ENCODE results near the gene MATR3. TPM values are rescaled to one million over a fixed set of nuclear protein-coding genes. Genes with fewer than 3 reads are reported as not detected.
"Not testable (repeated sequence)": the region's sequence is repeated elsewhere in the genome, so short reads cannot be mapped to it uniquely, and the experiment has no call there.

Gene MATR3
- polyA plus RNA-seq, 1 donor = 753 TPM

DNA sequence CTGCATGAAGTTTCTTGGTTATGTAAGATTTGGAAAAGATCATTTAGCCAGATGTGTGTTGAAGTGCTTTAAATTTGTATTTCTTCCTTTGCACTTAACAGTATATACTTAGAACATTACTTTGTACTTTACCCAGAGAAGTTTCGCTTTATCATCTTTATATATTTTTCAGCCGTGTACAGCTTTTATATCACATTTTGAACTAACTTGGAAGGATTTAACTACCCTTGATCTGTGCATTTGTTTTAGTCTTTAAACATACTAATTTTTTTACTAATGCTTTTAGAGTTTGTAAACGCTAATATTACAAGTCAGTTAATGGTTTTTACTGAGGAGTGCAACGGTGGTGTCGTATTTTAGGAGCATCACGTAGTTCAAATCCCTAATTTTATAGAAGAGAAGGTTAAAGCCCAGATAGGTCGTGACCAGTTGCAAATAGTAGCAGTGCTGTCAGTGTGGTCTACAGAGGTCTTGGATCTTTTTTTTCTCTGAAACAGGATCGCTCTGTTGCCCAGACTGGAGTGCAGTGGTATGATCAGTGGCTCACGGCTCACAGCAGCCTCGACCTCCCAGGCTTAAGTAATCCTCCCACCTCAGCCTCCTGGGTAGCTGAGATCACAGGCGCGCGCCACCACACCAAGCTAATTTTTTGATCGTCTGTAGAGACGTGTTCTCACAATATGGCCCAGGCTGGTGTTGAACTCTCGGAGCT is 2.0 kb downstream of the MATR3 start:
- DNase-seq = no peak

DNA sequence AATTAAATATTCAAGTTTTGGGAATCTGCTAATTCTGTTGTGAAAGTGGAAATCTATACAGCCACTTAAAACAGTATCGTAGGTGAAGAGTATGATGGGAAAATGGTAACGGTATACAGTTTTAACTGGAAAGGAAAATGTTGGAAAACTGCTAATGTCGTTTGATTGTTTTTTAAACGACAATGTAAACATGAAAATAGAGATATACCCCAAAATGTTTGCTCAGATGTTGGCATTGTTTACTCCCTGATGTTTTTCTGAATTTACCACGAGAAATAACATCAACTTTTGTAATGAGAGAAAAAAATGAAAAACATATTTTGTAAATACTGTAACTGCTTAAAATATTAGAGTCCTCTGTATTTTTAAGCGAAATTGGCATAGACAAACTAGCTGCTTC is 2.7 kb downstream of the MATR3 start:
- DNase-seq = no peak

DNA sequence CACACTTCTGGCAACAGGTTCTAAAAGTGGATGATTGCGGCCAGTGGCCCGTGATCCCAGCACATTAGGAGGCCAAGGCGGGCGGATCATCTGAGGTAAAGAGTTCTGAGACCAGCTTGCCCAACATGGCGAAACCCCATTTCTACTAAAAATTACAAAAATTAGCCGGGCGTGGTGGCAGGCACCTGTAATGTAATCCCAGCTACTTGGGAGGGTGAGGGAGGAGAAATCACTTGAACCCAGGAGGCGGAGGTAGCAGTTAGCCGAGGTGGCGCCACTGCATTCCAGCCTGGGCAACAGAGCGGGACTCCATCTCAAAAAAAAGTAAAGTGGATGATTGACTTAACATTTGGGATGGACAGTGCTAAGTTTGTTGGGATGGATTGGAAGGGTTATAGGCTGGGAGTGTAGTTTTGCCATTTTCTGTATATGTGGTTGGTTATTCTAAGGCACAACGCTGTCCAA is 3.4 kb downstream of the MATR3 start:
- peak; percentile 53 for DNase-seq

DNA sequence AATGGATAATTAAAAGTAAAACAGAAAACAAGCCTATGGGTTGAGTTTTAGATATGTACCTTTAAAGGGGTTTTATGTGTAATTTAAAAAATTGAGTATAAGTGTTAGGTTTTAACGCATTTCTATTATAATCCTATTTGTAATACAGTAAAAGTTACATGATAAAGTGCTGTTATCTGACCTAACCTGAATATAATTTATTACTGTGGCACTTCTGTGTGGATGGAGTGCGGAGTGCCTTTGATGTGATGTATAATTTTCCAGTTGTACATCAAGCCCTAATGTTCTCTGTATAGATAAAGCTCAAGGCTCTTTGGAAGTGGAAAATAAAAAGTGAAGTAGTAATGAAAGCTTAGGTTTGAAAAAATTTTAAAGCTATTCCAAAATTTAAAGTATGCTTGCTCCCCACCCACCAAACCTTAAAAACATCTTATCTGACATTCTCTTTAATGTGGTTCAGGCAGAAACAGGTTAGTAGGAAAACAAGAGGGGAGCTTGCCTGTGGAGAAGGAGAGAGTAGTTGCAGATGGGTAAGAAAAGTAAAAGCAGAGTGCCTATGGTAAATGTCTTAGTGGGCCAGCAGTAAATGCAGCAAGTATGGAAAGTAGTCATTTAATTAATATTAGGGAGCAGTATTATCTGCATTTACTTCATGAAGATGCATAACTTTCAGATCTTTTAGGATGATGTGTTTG is 4.0 kb downstream of the MATR3 start:
- no peak for DNase-seq

DNA sequence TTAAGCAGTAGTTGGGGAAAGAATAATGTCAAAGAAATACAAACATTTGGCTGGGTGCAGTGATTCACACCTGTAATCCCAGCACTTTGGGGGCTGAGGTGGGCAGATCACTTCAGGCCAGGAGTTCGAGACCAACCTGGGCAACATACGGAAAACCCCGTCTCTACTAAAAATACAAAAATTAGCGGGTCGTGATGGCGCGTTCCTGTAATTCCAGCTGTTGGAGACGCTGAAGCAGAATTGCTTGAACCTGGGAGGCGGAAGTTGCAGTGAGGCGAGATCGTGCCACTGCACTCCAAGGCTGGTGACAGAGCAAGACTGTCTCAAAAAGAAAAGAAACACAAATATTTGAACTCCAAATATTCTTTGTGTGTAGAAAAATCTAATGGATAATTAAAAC is 4.7 kb downstream of the MATR3 start:
- no peak for DNase-seq

DNA sequence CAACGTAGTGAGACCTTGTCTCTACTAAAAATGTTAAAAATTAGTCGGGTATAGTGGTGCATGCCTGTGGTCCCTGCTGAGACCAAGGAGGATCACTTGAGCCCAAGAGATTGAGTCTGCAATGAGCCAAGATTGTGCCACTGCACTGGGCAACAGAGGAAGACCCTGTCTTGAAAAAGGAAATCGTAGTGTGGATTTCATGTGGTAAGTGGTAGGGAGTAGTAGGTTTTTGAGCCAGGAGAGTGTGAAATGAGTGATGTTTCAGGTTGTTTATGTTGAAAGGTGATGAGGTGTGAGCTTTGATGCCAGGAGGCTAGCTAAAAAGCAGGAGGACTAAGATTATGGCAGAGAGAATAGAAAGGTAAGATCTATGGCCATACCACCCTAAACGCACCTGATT is 5.9 kb downstream of the MATR3 start:
- DNase-seq = no peak

DNA sequence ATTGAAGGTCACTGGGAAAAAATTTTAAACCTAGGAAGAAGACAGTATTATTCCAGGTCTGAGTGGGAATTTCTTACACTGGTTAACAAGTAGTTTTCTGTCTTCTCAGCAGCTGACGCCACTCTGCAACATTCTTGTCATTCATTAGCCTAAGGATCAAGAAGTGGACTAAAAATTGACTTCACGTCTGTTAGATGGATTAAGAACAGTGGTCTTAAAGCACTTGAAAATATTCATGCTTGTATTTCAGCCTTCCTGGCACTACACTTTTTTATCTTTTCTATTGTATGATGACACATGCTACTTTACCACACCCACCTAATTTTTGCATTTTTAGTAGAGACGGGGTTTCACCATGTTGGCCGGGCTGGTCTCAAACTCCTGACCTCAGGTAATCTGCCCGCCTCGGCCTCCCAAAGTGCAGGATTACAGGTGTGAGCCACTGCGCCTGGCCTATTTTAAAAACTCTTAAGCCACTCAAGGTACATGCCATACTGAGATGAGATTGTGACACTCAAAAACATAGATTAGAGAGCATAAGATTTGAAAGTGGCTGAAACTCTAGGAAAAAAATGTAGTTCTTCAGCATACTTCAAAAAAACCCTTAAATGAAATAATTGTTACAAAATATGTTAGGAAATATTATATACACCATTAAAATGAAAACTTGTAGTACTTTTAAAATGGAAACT is 8.4 kb downstream of the MATR3 start:
- DNase-seq = no peak

DNA sequence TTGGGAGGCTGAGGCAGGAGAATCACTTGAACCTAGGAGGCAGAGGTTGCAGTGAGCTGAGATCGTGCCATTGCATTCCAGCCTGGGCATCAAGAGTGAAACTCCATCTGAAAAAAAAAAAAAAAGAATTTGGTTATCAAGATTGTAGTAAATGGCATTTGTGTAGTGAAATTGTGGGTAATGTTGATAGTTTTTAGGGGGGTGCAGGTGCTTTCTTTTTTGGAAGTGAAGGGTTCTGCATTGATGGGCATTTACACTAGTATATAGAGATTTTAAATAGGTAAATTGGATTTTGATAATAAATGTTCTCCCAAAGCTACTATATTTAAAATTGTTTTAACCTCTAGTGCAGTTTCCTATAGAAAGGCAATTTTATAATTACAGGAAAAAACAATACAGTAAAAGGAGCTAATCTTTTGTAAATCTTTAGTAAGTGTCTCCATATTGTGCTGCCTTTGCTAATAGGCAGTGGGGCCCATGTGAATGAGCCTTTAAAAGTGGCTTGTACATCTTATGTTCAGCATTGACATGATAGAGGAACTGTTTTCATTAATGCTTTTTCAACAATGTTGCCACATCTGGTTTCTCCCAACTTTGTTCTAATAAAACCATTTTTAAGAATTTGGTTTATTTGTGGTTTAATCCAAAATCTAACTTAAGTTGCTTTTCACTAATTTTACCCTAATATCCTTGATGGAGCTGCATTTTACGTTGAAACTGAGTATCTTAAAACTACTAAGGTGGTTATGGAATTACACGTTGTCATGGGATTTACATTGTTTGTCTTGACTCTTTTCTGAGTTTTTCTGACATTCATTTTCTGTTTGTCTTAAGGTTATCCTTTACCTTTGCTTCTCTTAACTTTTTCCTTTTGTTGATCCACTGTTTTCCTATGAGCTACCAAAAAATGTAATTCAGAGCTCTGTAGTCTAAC is 11.1 kb downstream of the MATR3 start:
- DNase-seq = no peak

DNA sequence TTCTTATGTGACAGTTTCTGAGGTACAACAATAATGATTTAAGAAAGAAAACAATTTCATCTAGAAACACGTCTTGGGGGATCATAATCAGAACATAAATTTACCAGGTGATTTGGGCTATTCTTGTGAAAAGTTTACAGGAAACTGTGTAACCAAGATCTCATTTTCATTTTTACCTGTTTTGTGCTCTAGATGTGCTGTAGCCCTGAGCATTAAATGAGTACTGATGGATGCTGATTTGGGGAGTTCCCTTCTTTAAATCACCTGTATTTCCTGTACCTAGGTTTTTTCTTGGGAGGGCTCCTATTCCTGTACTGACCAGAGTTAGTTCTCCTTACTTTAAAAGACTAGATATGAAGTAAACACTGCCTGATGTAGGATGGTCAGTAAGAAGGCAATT is 12.7 kb downstream of the MATR3 start:
- no peak for DNase-seq

DNA sequence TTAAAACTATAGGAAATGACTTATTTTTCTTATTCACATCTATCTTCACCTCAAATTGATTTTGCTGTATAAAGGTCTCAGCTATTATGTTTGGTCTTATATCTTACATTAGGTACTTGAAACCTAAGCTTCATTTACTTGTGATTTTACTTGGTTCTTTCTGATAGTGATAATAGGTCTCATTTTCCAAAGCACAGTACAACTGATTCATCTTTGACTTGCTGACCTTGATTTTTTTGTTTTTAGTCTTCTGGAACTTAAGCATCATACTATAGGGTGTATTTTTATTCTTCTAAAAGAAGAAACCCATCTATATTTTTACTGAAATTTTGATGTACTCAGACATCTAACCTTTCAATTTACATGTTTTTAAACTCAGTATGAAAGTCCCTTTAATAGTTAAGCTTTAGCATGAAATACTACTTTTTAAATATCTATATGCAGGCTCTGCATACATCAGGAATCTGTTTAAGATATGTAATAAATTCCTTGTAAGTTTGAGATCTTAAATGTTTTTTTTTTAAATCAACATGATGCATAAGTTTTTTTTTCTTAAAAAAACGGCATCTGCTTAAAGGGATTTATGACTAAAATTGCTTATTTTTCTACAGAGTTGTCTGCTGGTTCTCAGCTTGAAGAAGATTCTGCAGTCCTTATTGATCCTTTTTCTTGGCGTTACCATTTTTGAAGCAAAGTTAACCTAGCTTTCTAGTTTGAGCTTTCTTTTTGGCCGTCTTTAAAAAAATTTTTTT is 13.3 kb downstream of the MATR3 start:
- DNase-seq = no peak

DNA sequence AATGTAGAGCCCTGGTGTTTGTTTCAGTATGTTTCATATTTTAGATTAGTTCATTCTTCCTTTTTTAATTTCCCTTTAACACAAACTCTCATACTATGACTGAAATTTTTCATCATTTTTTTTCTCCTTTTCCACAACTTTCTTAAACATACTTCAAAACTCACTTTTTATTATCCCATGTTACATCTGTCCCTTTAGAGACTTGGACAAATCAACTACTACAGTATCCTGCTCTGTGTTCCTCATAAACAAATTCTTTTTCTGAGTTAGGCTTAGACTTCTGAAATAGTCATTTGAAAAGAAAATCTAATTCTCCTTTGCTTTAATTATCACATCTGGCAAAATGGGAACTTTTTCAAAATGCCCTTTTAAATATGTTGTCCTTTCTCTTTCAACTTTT is 15.3 kb downstream of the MATR3 start:
- no peak for DNase-seq

DNA sequence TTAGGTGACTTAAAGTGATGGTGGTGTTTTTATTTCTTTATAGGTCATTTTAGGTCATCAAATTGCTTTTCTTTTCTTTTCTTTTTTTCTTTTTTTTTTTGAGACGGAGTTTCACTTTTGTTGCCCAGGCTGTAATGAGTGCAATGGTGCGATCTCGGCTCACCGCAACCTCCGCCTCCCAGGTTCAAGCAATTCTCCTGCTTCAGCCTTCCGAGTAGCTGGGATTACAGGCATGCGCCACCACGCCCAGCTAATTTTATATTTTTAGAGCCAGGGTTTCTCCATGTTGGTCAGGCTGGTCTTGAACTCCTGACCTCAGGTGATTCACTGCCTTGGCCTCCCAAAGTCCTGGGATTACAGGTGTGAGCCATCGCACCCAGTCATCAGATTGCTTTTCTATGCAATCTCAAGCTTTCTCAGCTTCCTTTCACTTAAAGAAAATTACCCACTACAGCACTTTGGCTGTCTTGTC is 17.2 kb downstream of the MATR3 start:
- DNase-seq = not testable (repeated sequence)

DNA sequence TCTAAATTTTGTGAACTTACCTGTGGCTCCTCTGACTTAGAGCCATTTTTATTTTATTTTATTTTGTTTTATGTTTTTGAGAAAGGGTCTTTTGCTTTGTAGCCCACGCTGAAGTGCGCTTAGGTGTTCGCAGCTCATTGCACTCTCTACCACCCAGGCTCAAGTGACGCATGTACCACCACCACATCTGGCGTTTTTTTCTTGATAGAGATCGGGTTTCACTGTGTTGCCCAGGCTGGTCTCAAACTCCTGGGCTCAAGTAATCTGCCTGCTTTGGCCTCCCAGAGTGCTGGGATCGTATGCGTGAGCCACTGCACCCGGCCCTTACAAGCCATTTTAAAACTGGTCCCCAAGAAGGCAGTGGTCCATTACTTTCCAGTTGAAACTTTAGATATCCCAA is 18.5 kb downstream of the MATR3 start:
- DNase-seq = peak; percentile 28

DNA sequence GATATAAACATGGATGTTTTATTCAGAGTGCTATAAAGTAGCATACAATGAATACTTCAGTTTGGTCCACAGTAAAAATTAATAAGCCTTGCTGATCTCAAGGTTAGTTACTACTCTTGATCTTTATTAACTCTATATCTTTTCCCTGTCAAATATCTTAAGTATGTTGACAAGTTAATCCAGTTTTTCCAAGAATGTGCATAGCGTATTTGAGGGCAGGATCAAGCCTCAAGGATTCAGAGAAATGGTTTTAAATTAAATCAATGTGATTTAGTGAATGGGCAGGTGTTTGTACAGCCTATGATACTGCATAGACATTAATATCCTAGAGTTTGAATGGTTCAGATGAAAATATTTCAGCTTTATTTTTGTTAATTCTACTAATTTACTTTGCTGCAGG is 20.7 kb downstream of the MATR3 start:
- no peak for DNase-seq

DNA sequence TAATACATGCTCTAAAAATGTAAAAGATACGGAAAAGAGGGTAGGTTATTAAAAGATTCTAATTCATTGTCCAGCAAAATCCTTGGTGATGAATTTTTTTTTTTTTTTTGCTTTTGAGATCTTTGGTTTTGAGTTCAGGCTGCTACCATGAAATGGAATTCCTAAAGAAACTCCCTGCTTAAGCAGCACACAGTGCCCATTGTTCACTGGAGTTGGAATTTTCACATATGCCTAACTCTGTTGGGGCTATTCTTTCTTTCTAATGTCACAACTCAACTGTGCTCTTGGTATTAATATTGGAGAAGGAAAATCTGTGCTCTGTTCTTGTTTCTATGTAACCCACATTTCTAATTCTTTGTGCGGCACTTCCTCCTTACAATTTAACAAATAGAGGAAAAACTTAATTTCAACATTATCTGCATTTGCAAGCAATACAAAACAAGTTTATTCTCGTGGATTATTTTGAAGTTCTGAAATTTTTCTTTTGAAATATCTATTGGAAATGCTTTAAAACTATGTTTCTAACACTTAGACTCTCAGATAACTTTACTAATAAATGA is 21.6 kb downstream of the MATR3 start:
- no peak for DNase-seq

DNA sequence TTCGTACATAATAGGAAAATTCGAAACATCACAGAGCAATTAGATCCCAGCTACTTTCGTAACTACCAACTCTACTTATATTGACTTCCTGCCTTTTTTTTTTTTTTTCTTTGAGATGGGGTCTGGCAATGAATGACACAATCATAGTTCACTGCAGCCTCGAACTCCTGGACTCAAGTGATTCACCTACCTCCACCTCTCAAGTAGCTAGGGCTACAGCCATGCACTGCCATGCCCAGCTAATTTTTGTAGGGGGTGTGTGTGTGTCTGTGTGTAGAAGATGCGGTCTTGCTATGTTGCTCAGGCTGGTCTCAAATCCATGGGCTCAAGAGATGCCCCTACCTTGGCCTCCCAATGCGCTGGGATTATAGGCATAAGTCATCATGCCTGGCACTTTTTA is 42.3 kb downstream of the MATR3 start:
- no peak for DNase-seq

DNA sequence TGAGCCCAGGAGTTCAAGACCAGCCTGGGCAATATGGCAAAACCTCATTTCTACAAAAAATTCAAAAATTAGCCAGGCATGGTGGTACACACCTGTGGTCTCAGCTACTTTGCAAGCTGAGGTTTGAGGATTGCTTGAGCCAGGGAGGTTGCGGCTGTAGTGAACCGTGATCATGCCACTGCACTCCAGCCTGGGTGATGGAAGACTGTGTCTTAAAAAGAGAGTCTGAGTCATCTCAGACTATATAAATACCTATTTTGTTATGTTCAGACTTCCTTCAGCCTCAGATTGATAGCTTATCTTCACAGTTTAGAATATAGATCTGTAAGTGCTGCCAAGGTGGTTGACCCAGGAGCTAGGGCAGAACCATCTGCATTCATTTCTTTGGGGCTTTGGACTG is 46.5 kb downstream of the MATR3 start:
- DNase-seq = no peak

DNA sequence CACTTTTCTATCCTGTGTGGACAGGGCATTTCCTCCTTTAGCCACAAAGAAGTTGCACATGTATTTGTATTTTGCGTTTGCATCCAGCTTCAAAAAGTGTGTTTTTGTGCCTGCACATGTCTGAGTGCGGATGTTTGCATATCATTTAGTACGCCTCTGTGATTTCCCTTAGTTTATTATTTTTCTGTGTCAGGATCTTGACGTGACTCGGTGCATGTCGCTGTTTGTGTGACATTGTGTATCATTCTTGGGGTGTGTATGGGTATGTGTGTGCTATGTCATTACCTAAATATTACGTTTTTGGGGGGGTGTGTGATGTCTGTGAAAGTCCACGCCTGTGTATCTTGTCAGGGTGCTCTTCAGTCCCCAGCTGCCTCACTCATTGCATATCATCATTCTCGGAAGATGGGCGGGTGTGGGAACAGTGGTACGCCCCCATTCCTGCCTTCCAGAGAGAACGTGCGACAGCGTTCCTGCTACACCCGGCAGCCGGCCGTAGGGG is 47.7 kb downstream of the MATR3 start:
- DNase-seq = no peak

DNA sequence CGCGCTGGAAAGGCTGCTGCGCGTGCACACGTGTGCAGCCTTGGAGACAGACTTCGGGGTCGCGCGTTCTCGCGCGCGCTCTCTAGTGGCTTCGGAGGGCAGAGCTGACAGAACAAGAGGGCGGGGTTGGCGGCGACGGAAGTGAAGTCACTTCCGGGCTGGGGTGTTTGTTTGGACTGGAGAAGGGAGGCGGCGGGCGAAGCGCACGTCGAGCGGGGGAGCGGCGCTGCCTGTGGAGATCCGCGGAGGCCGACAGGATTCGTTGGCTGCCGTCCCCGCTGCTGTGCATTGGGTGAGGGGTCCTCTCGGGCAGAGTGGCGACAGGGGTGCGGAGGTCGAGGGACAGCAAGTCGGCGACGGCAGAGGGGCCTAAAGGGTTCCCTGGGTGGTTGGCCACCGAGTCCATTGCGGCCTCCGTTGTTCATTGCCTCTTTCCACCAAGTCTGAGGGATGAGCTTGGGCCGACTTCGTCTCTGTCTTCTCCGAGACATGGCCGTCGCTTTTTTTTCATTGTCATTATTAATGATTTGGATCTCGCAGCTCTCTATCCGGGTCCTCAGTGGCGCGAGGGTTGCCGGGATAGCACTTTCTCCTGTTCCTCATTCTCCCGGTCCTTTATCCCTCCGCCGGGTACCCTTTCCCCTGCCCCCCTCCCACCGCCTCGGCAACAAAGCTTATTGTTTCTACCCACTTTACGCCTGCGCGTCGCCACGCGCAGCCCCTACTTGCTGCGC is 48.3 kb downstream of the MATR3 start, which contains the start of gene PAIP2:
TSS of gene PAIP2 (plus strand) at position 166 of the 734 bp plus-strand sequence. CDS start 21,931 bp downstream, outside the sequence.
- DNase-seq = peak; percentile 98

DNA sequence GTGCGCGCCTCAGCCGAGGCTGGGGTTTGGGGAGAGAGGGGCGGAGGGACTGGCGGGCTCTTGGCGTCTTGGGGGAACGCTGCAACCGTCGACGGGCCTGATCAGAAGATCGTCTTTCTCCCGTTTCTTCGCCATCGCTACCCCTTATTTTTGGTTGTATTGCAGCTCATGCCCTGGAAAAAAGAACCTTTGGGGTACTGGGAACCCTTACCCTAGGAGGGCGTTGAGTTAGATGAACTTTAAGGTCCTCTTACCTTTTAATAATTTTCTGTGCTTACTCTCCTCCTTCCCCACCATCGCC is 48.8 kb downstream of the MATR3 start:
- DNase-seq = no peak

Measured in left kidney (tissue), 2 donors.